Left renal cortex interstitium (tissue), 4 donors: ENCODE results near the gene KCNK4. TPM values are rescaled to one million over a fixed set of nuclear protein-coding genes. Genes with fewer than 3 reads are reported as not detected.

Experiments
- DNase-seq, 4 donors: peaks; one replicate each; pipeline ENCODE4 v3.0.0-alpha.2; 2013; ENCODE audit warnings: low read depth in 4 of 4, low spot score in 2 of 4, missing footprints in 1 of 4
- polyA plus RNA-seq, 4 donors: library from polyadenylated mRNA; unstranded; fragments of 120-200 nt; gene quantifications; one replicate each; pipeline ENCODE4 v1.2.1, GENCODE V29; 2013; ENCODE audit not compliant: insufficient read length in 4 of 4

The KCNK4 gene
- polyA plus RNA-seq, 4 donors: 0.09 TPM; not detected in 3

GRCh38 chr11:64287676-64288352 lies 3.3 kb upstream of the KCNK4 start:
- no peak for DNase-seq

GRCh38 chr11:64288353-64288750 lies 2.8 kb upstream of the KCNK4 start:
- DNase-seq: no peak

- DNase-seq: no peak
These were observed 2.0 kb upstream of the KCNK4 start for GRCh38 chr11:64289002-64289564.

- DNase-seq: no peak
These were observed 495 bp upstream of the KCNK4 start for GRCh38 chr11:64290352-64291261.

- no peak for DNase-seq
These were observed 804 bp downstream of the KCNK4 start for GRCh38 chr11:64291752-64292459.

GRCh38 chr11:64292460-64293254 lies 1.6 kb downstream of the KCNK4 start:
- DNase-seq: no peak

- DNase-seq: no peak
These were observed 3.7 kb downstream of the KCNK4 start for GRCh38 chr11:64294774-64295173.

- DNase-seq: no peak
These were observed 4.7 kb downstream of the KCNK4 start for GRCh38 chr11:64295760-64296159.

- DNase-seq: no peak
These were observed 5.1 kb downstream of the KCNK4 start for GRCh38 chr11:64296236-64296635.

GRCh38 chr11:64296830-64297698 lies 6.0 kb downstream of the KCNK4 start:
- DNase-seq: no peak

GRCh38 chr11:64297699-64298358 lies 6.7 kb downstream of the KCNK4 start:
- DNase-seq: no peak

- DNase-seq: no peak
These were observed 8.1 kb downstream of the KCNK4 start for GRCh38 chr11:64298966-64299846.

- no peak for DNase-seq
These were observed 8.9 kb downstream of the KCNK4 start, which contains the start of gene CATSPERZ for GRCh38 chr11:64299847-64300648. Gene CATSPERZ, plus strand, starts transcription at chr11:64300358. Its CDS starts 53 bp downstream, at chr11:64300411.

- DNase-seq: no peak
These were observed 12.3 kb downstream of the KCNK4 start for GRCh38 chr11:64303109-64304031.

GRCh38 chr11:64304032-64304315 lies 12.9 kb downstream of the KCNK4 start:
- no peak for DNase-seq
